HG03565 (cell line): ENCODE results near the gene CASTOR2.
"Not testable (repeated sequence)": the region's sequence is repeated elsewhere in the genome, so short reads cannot be mapped to it uniquely, and the experiment has no call there.

ENCODE experiments used
- ATAC-seq: cut with Tn5 transposase; IDR thresholded peaks from one replicate; pipeline ENCODE4 v1.9.1; 2021; ENCODE audit warnings: mild to moderate bottlenecking, moderate library complexity; ENCODE audit not compliant: unreplicated experiment

CASTOR2 gene

GRCh38 chr7:74994869-74995543, 30.5 kb downstream of the CASTOR2 start:
- not testable (repeated sequence) for ATAC-seq

GRCh38 chr7:74996361-74996760, 31.9 kb downstream of the CASTOR2 start:
- not testable (repeated sequence) for ATAC-seq

- not testable (repeated sequence) for ATAC-seq
These were observed 33.3 kb downstream of the CASTOR2 start for GRCh38 chr7:74997811-74998210.

- not testable (repeated sequence) for ATAC-seq
These were observed 36.9 kb downstream of the CASTOR2 start for GRCh38 chr7:75001356-75001755.

GRCh38 chr7:75010036-75010435, 45.5 kb downstream of the CASTOR2 start:
- no peak for ATAC-seq

GRCh38 chr7:75017832-75018231, 53.3 kb downstream of the CASTOR2 start:
- no peak for ATAC-seq

GRCh38 chr7:75018570-75019364, 54.3 kb downstream of the CASTOR2 start:
- ATAC-seq, result no peak

- ATAC-seq, result no peak
These were observed 55.3 kb downstream of the CASTOR2 start for GRCh38 chr7:75019800-75020199.

GRCh38 chr7:75024922-75025321, 60.4 kb downstream of the CASTOR2 start:
- ATAC-seq, result no peak

- no peak for ATAC-seq
These were observed 63.8 kb downstream of the CASTOR2 start for GRCh38 chr7:75028299-75028698.

- ATAC-seq, result no peak
These were observed 68.6 kb downstream of the CASTOR2 start for GRCh38 chr7:75033064-75033463.

- no peak for ATAC-seq
These were observed 69.3 kb downstream of the CASTOR2 start for GRCh38 chr7:75033826-75034225.

- no peak for ATAC-seq
These were observed 74.0 kb downstream of the CASTOR2 start for GRCh38 chr7:75038508-75038907.

- no peak for ATAC-seq
These were observed 74.7 kb downstream of the CASTOR2 start for GRCh38 chr7:75039166-75039565.

- no peak for ATAC-seq
These were observed 75.2 kb downstream of the CASTOR2 start for GRCh38 chr7:75039709-75040108.

GRCh38 chr7:75040512-75040911, 76.0 kb downstream of the CASTOR2 start:
- no peak for ATAC-seq

GRCh38 chr7:75042286-75042685, 77.8 kb downstream of the CASTOR2 start:
- no peak for ATAC-seq

GRCh38 chr7:75042831-75043703, 78.6 kb downstream of the CASTOR2 start:
- ATAC-seq, result no peak

- no peak for ATAC-seq
These were observed 81.4 kb downstream of the CASTOR2 start for GRCh38 chr7:75045881-75046280.

GRCh38 chr7:75048435-75049379, 84.2 kb downstream of the CASTOR2 start:
- no peak for ATAC-seq
